Lower leg skin (tissue), 4 donors: ENCODE results near the gene KIR3DL2. TPM values are rescaled to one million over a fixed set of nuclear protein-coding genes. Genes with fewer than 3 reads are reported as not detected.
"Not testable (repeated sequence)": the region's sequence is repeated elsewhere in the genome, so short reads cannot be mapped to it uniquely, and the experiment has no call there.

Source experiments
- DNase-seq, 2 donors: peaks; one replicate each; pipeline ENCODE4 v3.0.0-alpha.2; 2019; ENCODE audit warnings: low spot score in 2 of 2
- H3K4me3 ChIP-seq: fragments of 200-600 bp; sonication (generic); 2 replicates; pipeline ENCODE4 v1.5.1; 2017; ENCODE audit warnings: mild to moderate bottlenecking, low read depth; ENCODE audit not compliant: poor library complexity, severe bottlenecking
- POLR2A ChIP-seq, 2 donors: fragments of 450-650 bp; IDR thresholded peaks; one replicate each; pipeline ENCODE4 v1.6.1; 2016 to 2017; ENCODE audit warnings: antibody characterized with exemption in 2 of 2, mild to moderate bottlenecking in 1 of 2, moderate library complexity in 1 of 2
- WGBS, 2 donors: methylation state at CpG; one replicate each; pipeline ENCODE4 v1.1.5; 2018; 5-methylcytosine and 5-hydroxymethylcytosine counted together
- intact Hi-C: fragments of 100-400 bp; cut with DNase I; formaldehyde crosslinking; loops from one replicate; pipeline ENCODE4 v1.15.0; 2023; ENCODE audit warnings: low total_unique reads
- total RNA-seq, 4 donors: library from RNA; depleted of rRNA; stranded (reverse); fragments of >200 nt; gene quantifications; one replicate each; pipeline ENCODE4 v1.1.0, GENCODE V29; 2016
- TF ChIP-seq, protein P1 (sequence below), 3 donors: fragments of 450-650 bp; IDR thresholded peaks; one replicate each; pipeline ENCODE4 v1.5.1; 2016; ENCODE audit warnings: antibody characterized with exemption in 3 of 3, mild to moderate bottlenecking in 3 of 3, moderate library complexity in 2 of 3

KIR3DL2 gene
- total RNA-seq, 4 donors from 2014 or later, result 0.19 TPM; not detected in 3

DNA sequence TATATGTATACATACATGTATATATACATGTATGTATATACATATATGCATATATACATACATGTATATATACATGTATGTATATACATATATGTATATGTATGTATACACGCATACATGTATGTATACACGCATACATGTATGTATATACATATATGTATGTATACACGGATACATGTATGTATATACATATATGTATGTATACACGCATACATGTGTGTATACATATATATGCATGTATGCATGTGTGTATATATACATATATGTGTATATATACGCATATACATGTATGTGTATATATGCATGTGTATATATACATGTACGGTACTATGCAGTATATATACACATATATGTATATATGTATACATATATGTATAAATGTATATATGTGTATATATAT lies 53.1 kb downstream of the KIR3DL2 start:
- DNase-seq, result no peak
- 90 to 92% methylated on average over 6 of the region's 6 CpGs for WGBS, 2 donors
- no peak for TF ChIP-seq POLR2A (IDR thresholded peaks at IDR 0.05)
- TF ChIP-seq, protein P1, sequence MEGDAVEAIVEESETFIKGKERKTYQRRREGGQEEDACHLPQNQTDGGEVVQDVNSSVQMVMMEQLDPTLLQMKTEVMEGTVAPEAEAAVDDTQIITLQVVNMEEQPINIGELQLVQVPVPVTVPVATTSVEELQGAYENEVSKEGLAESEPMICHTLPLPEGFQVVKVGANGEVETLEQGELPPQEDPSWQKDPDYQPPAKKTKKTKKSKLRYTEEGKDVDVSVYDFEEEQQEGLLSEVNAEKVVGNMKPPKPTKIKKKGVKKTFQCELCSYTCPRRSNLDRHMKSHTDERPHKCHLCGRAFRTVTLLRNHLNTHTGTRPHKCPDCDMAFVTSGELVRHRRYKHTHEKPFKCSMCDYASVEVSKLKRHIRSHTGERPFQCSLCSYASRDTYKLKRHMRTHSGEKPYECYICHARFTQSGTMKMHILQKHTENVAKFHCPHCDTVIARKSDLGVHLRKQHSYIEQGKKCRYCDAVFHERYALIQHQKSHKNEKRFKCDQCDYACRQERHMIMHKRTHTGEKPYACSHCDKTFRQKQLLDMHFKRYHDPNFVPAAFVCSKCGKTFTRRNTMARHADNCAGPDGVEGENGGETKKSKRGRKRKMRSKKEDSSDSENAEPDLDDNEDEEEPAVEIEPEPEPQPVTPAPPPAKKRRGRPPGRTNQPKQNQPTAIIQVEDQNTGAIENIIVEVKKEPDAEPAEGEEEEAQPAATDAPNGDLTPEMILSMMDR (IDR thresholded peaks at IDR 0.05), result no peak
- H3K4me3 ChIP-seq, result no peak overlapping the region
- intact Hi-C loops, result no loop called here

DNA sequence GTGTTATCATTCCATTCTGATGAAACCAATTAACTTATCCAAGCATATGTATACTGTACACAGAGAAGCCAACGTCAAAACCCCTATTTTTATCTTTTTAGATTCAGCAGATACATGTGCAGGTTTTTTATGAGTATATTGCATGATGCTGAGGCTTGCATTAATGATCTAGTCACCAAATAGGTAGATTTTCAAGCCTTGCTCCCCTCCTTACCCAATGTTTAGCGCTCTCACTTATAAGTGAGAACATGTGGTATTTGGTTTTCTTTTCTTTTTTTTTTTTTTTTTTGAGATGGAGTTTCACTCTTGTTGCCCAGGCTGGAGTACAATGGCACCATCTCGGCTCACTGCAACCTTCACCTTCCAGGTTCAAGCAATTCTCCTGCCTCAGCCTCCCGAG lies 54.0 kb downstream of the KIR3DL2 start:
- DNase-seq, H3K4me3 ChIP-seq, intact Hi-C loops: not testable (repeated sequence)
- 77 to 82% methylated on average over 4 of the region's 4 CpGs for WGBS, 2 donors

DNA sequence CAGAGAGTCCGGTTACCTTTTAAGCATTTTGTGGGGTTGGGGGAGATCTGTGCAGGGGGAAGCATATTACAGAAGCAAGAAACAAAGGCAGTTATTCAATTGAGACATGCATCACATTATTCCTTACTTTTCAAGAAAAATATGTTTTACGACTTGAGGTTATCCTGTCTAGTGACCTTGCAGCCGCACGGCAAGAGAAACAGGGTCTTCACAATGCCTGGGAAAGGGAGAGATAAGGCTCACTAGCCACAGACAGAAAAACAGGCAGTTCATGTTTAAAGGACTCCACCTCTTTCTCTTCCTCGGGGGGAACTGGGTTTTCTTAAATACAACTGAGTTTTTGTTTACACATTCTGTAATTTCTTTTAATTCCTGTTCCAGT lies 55.2 kb downstream of the KIR3DL2 start:
- 41 to 46% methylated on average over 5 of the region's 5 CpGs for WGBS, 2 donors
- H3K4me3 ChIP-seq, result no peak overlapping the region
- intact Hi-C loops, result no loop called here
- no peak for TF ChIP-seq POLR2A (IDR thresholded peaks at IDR 0.05)
- TF ChIP-seq, protein P1 (IDR thresholded peaks at IDR 0.05), result no peak
- DNase-seq, result no peak

DNA sequence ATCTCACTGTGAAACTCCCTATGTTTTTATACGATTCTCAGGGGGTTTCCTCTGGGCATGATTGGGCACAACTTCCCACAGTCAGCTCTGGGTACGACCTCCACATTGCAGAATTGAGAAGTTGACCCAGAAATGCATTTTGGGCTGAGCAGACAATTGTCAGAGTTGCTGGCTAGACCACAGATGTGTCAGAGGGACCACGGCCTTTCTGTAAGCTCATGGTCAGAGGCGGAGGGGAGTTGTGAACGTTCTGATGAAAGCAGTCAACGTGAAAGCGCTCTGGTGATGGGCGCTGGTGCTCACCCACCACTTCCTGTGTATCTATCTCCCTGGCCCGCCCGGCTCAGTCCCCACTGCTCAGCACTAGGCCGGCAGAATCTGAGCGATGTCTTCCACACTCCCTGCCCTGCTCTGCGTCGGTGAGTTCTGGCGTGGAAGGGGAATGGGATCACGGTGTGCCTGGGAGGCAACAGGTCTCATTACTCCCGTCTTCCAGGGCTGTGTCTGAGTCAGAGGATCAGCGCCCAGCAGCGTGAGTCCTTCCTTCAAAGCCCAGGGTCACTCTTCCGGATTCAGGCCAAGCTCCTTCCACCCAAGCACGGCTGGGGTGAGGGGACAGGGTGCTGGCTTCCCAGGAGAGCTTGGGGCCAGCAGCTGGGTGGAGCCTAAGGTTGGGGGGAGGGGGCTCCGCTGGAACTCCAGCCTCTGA lies 55.7 kb downstream of the KIR3DL2 start, which contains the start of gene NCR1:
Gene NCR1 (plus strand): TSS at position 346 of the 709 bp plus-strand sequence. CDS start 40 bp downstream, at position 386.
- 36 to 55% methylated on average over 20 to 21 of the region's 22 CpGs for WGBS, 2 donors
- TF ChIP-seq, protein P1 (IDR thresholded peaks at IDR 0.05), result no peak
- TF ChIP-seq POLR2A (IDR thresholded peaks at IDR 0.05), result no peak
- DNase-seq, result no peak
- no peak within 1 kb of the TSS for H3K4me3 ChIP-seq
- intact Hi-C loops, result no loop called here

DNA sequence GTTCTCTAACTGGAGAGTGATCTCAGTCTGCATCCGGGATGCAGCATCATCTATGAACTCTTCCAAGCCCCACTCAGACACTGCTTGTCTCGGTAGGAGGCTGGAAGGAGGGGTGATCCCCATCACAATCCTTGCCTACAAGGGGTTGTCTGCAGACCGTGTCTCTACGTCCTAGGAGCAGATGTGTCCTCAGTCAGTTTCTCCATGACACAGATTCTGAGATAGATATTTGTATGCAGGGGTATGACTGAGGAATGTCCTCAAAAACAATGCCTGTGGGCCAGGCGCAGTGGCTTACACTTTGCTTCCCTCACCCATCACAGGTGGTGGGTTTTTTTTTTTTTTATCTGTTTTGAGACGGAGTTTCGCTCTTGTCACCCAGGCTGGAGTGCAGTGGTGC lies 56.6 kb downstream of the KIR3DL2 start:
- intact Hi-C loops, result no loop called here
- DNase-seq, result no peak
- no peak for TF ChIP-seq POLR2A (IDR thresholded peaks at IDR 0.05)
- TF ChIP-seq, protein P1 (IDR thresholded peaks at IDR 0.05), result no peak
- 78 to 85% methylated on average over 7 of the region's 7 CpGs for WGBS, 2 donors
- no peak overlapping the region for H3K4me3 ChIP-seq

DNA sequence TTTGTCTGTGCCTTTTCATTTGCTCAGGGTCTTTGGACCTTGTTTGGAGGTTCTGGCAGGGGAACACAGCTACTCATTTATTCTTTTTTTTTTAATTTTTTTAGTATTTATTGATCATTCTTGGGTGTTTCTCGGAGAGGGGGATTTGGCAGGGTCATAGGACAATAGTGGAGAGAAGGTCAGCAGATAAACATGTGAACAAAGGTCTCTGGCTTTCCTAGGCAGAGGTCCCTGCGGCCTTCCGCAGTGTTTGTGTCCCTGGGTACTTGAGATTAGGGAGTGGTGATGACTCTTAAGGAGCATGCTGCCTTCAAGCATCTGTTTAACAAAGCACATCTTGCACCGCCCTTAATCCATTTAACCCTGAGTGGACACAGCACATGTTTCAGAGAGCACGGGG lies 57.7 kb downstream of the KIR3DL2 start:
- 87 to 91% methylated on average over 3 to 5 of the region's 5 CpGs for WGBS, 2 donors
- intact Hi-C loops, DNase-seq, H3K4me3 ChIP-seq: not testable (repeated sequence)

Other genes with a start within 250 kb of the KIR3DL2 start
- gene LILRB1, start 220.0 kb upstream of the KIR3DL2 start, total RNA-seq, result under 1 TPM; 0.10 to 0.69 (median 0.50) TPM
- gene LILRB4, start 187.5 kb upstream of the KIR3DL2 start, total RNA-seq, result 1 to 10 TPM in 1 of 4 donors, under 1 TPM in 3; 0.15 to 1.6 (median 0.78) TPM
- gene KIR3DL3, start 126.0 kb upstream of the KIR3DL2 start, total RNA-seq, result not detected
- gene KIR2DL3, start 111.9 kb upstream of the KIR3DL2 start, total RNA-seq, result not detected
- gene KIR2DL1, start 80.7 kb upstream of the KIR3DL2 start, total RNA-seq, result not detected
- gene KIR2DL4, start 46.8 kb upstream of the KIR3DL2 start, total RNA-seq, result not detected
- gene KIR3DL1, start 34.0 kb upstream of the KIR3DL2 start, total RNA-seq, result not detected
- not detected for gene KIR2DS4, start 17.8 kb upstream of the KIR3DL2 start, total RNA-seq
- gene FCAR, start 23.8 kb downstream of the KIR3DL2 start, total RNA-seq, result 1 to 10 TPM in 1 of 4 donors, not detected in 3; 1.1 TPM
- gene NCR1, start 55.7 kb downstream of the KIR3DL2 start, total RNA-seq, result not detected
- not detected for gene NLRP7, start 97.1 kb downstream of the KIR3DL2 start, total RNA-seq
- 10 to 100 TPM in 1 of 4 donors, 1 to 10 TPM in 3; 1.0 to 10.9 (median 7.4) TPM for gene NLRP2, start 115.9 kb downstream of the KIR3DL2 start, total RNA-seq
- gene GP6, start 187.8 kb downstream of the KIR3DL2 start, total RNA-seq, result 1 to 10 TPM in 2 of 4 donors, under 1 TPM in 2; 0.49 to 8.5 (median 1.3) TPM
- 100 to 1,000 TPM in 3 of 4 donors, 10 to 100 TPM in 1; 93.2 to 146 (median 134) TPM for gene RDH13, start 212.7 kb downstream of the KIR3DL2 start, total RNA-seq
- 100 to 1,000 TPM; 394 to 678 (median 540) TPM for gene EPS8L1, start 225.4 kb downstream of the KIR3DL2 start, total RNA-seq